H1 (cell line): ENCODE results near the gene RNF31. TPM values are rescaled to one million over a fixed set of nuclear protein-coding genes. Genes with fewer than 3 reads are reported as not detected.
A peak's percentile ranks its signal among the peaks of the same experiment; 100 is the strongest.

Experiments
- CTCF ChIA-PET: fragments of 300-600 bp; sonication (Branson Sonifier 250); formaldehyde crosslinking; loops from one replicate; lab custom pipeline; 2021; ENCODE audit not compliant: partially characterized antibody; lab: Charles Lee
- POLR2A ChIA-PET: fragments of 300-600 bp; sonication (Branson Sonifier 250); formaldehyde crosslinking; loops from one replicate; lab custom pipeline; 2021; ENCODE audit warnings: inconsistent platforms; ENCODE audit not compliant: partially characterized antibody; lab: Charles Lee
- DNase-seq, 2 experiments: peaks; one replicate each; pipeline versions ENCODE4 v3.0.0 to v3.0.0-alpha.2; 2010 to 2022; ENCODE audit warnings: low spot score in 2 of 2, low read depth in 1 of 2, mixed read lengths in 1 of 2
- FAIRE-seq: peaks from 2 replicates; lab custom pipeline; 2011; peaks lifted over from hg19 to GRCh38; lab: Jason Lieb, UNC
- H2AFZ ChIP-seq: 2 replicates; pipeline ENCODE4 v1.8.1; 2012; ENCODE audit warnings: low read length, inconsistent platforms
- H2AK5ac ChIP-seq: 2 replicates; pipeline ENCODE4 v1.6.1; 2013; ENCODE audit warnings: low read depth, low read length
- H2BK120ac ChIP-seq: replicated peaks from 2 replicates; pipeline ENCODE3; 2013; ENCODE audit warnings: low read depth, low read length, inconsistent platforms
- H2BK12ac ChIP-seq: 2 replicates; pipeline ENCODE4 v1.6.1; 2013; ENCODE audit warnings: low read depth, low read length
- H2BK15ac ChIP-seq: 2 replicates; pipeline ENCODE4 v1.6.1; 2013; ENCODE audit warnings: low read length
- H2BK20ac ChIP-seq: 2 replicates; pipeline ENCODE4 v1.6.1; 2013; ENCODE audit warnings: low read length
- H2BK5ac ChIP-seq: 2 replicates; pipeline ENCODE4 v1.6.1; 2013; ENCODE audit warnings: low read depth, low read length
- H3K14ac ChIP-seq: 2 replicates; pipeline ENCODE4 v1.6.1; 2013; ENCODE audit warnings: inconsistent platforms; ENCODE audit not compliant: insufficient read length
- H3K18ac ChIP-seq: 2 replicates; pipeline ENCODE4 v1.6.1; 2013; ENCODE audit warnings: low read length; ENCODE audit errors: extremely low read depth
- H3K23ac ChIP-seq: 2 replicates; pipeline ENCODE4 v1.6.1; 2013; ENCODE audit warnings: inconsistent platforms; ENCODE audit not compliant: insufficient read length
- H3K23me2 ChIP-seq: 2 replicates; pipeline ENCODE4 v1.6.1; 2013; ENCODE audit warnings: low read depth, low read length
- H3K27ac ChIP-seq: 2 replicates; pipeline ENCODE4 v1.6.1; 2011; ENCODE audit warnings: low read depth, low read length, inconsistent platforms
- H3K27me3 ChIP-seq, 4 experiments: replicated peaks in 1 of 4; 1 replicate in 1 of 4; 2 replicates in 3 of 4; pipeline versions ENCODE4 v1.6.1 to v1.8.1; 2011 to 2013; ENCODE audit warnings: low read length in 3 of 4, mild to moderate bottlenecking in 3 of 4, inconsistent platforms in 2 of 4, mixed read lengths in 2 of 4, moderate library complexity in 1 of 4; ENCODE audit not compliant: control insufficient read depth in 3 of 4, insufficient read depth in 3 of 4; ENCODE audit errors: extremely low read depth in 1 of 4
- H3K36me3 ChIP-seq, 4 experiments: 2 replicates each; pipeline versions ENCODE4 v1.6.1 to v1.8.1; 2011 to 2013; ENCODE audit warnings: mild to moderate bottlenecking in 4 of 4, low read length in 3 of 4, moderate library complexity in 2 of 4, control low read depth in 1 of 4, inconsistent platforms in 1 of 4; ENCODE audit not compliant: insufficient read depth in 4 of 4, control insufficient read depth in 2 of 4
- H3K4ac ChIP-seq: replicated peaks from 2 replicates; pipeline ENCODE3; 2013; ENCODE audit warnings: low read length, low read depth, mixed read lengths, inconsistent platforms; ENCODE audit not compliant: insufficient read length
- H3K4me1 ChIP-seq, 4 experiments: replicated peaks in 1 of 4; 1 replicate in 1 of 4; 2 replicates in 3 of 4; pipeline versions ENCODE4 v1.6.1 to v1.8.1; 2011 to 2013; ENCODE audit warnings: low read length in 3 of 4, inconsistent platforms in 2 of 4, mixed read lengths in 1 of 4; ENCODE audit not compliant: insufficient read depth in 4 of 4, control insufficient read depth in 3 of 4
- H3K4me2 ChIP-seq, 2 experiments: 2 replicates each; pipeline versions ENCODE4 v1.6.1 to v1.8.1; 2011 to 2013; ENCODE audit warnings: low read depth in 2 of 2, low read length in 2 of 2, control low read depth in 1 of 2, inconsistent platforms in 1 of 2, mild to moderate bottlenecking in 1 of 2; ENCODE audit not compliant: insufficient read depth in 1 of 2
- H3K4me3 ChIP-seq, 4 experiments: fragments of 200-600, 300-600 bp in 1 of 4; sonication (generic), shearing (Covaris generic), sonication (Bioruptor Twin) in 1 of 4; 2 replicates each; pipeline versions ENCODE4 v1.5.1 to v1.8.1; 2011 to 2016; ENCODE audit warnings: low read length in 4 of 4, low read depth in 3 of 4, control low read depth in 2 of 4, inconsistent platforms in 2 of 4, mild to moderate bottlenecking in 2 of 4, mixed read lengths in 1 of 4, moderate library complexity in 1 of 4; ENCODE audit not compliant: insufficient read depth in 2 of 4; ENCODE audit errors: extremely low read depth in 1 of 4
- H3K56ac ChIP-seq: replicated peaks from 2 replicates; pipeline ENCODE3; 2013; ENCODE audit warnings: low read depth, mild to moderate bottlenecking, mixed read lengths, low read length, inconsistent platforms; ENCODE audit not compliant: insufficient read length
- H3K79me1 ChIP-seq: 2 replicates; pipeline ENCODE4 v1.6.1; 2013; ENCODE audit warnings: low read depth, low read length, control low read depth
- H3K79me2 ChIP-seq, 2 experiments: 2 replicates each; pipeline versions ENCODE4 v1.6.1 to v1.8.1; 2012 to 2013; ENCODE audit warnings: low read length in 2 of 2, mild to moderate bottlenecking in 2 of 2, inconsistent platforms in 1 of 2; ENCODE audit not compliant: insufficient read depth in 2 of 2, control insufficient read depth in 1 of 2
- H3K9ac ChIP-seq, 4 experiments: replicated peaks in 1 of 4; 1 replicate in 1 of 4; 2 replicates in 3 of 4; pipeline versions ENCODE4 v1.6.1 to v1.8.1; 2011 to 2013; ENCODE audit warnings: low read depth in 3 of 4, low read length in 3 of 4, control low read depth in 2 of 4, mild to moderate bottlenecking in 2 of 4, moderate library complexity in 2 of 4, inconsistent platforms in 1 of 4; ENCODE audit errors: extremely low read depth in 1 of 4
- H3K9me3 ChIP-seq, 2 experiments: 2 replicates each; pipeline versions ENCODE4 v1.6.1 to v1.8.1; 2012 to 2013; ENCODE audit warnings: mild to moderate bottlenecking in 2 of 2, moderate library complexity in 2 of 2, control low read depth in 1 of 2, inconsistent platforms in 1 of 2, low read depth in 1 of 2, low read length in 1 of 2, mixed read lengths in 1 of 2; ENCODE audit not compliant: insufficient read depth in 2 of 2
- H4K20me1 ChIP-seq, 2 experiments: replicated peaks in 1 of 2; 2 replicates each; pipeline versions ENCODE3 to v1.8.1; 2011 to 2013; ENCODE audit warnings: inconsistent platforms in 2 of 2, low read length in 2 of 2, mild to moderate bottlenecking in 1 of 2; ENCODE audit not compliant: insufficient read depth in 2 of 2, control insufficient read depth in 1 of 2
- H4K5ac ChIP-seq: 2 replicates; pipeline ENCODE4 v1.6.1; 2013; ENCODE audit warnings: low read length, low read depth, mixed read lengths, inconsistent platforms; ENCODE audit not compliant: insufficient read length
- H4K8ac ChIP-seq: 2 replicates; pipeline ENCODE4 v1.8.0; 2013; ENCODE audit warnings: mild to moderate bottlenecking, moderate library complexity, low read length, inconsistent platforms; ENCODE audit not compliant: insufficient read depth; ENCODE audit errors: extremely low read depth
- H4K91ac ChIP-seq: replicated peaks from 2 replicates; pipeline ENCODE3; 2013; ENCODE audit warnings: low read length, mixed read lengths, inconsistent platforms; ENCODE audit not compliant: insufficient read length
- WGBS, 2 experiments: shearing (Covaris generic) in 1 of 2; methylation state at CpG; one replicate each; pipeline versions ENCODE4 v1.1.6 to v1.1.7; 2013 to 2015; ENCODE audit warnings: low lambda C conversion rate in 2 of 2, mixed read lengths in 2 of 2, inconsistent platforms in 1 of 2, low coverage in 1 of 2, missing lambda C conversion rate in 1 of 2; ENCODE audit not compliant: insufficient replicate concordance in 2 of 2, insufficient coverage in 1 of 2, insufficient read length in 1 of 2; ENCODE audit errors: extremely low coverage in 1 of 2, missing lambda C conversion rate in 1 of 2; 5-methylcytosine and 5-hydroxymethylcytosine counted together
- polyA plus RNA-seq, 7 experiments: library from polyadenylated mRNA; depleted of rRNA in 3 of 7; stranded (reverse) in 5 of 7; unstranded in 2 of 7; fragments of >200 nt in 5 of 7; fragments of 200-250 nt in 2 of 7; gene quantifications; 1 replicate in 5 of 7; 2 replicates in 1 of 7; 4 replicates in 1 of 7; pipeline versions ENCODE4 v1.2.1 to v1.2.3, GENCODE V29; 2011 to 2013; ENCODE audit warnings: missing spikeins in 2 of 7, mixed read lengths in 2 of 7
- total RNA-seq: library from RNA; stranded (reverse); fragmentation: NEBNext Ultra II Directional; extraction: Animal tissue kit (Norgen Biotek cat#: 25700); gene quantifications from 2 replicates; pipeline ENCODE4 v1.2.1, GENCODE V29; 2021

RNF31 gene
- total and polyA plus RNA-seq, 2 of the 8 experiments (the other 6 are each of a cell fraction or from before 2014, with no cell fraction given): 17.5 to 72.0 TPM

GRCh38 chr14:24136684-24137528, 10.4 kb upstream of the RNF31 start:
- Histone ChIP-seq H3K56ac (no peak overlapping the region), H3K9me3 (no peaks in the 10 kb centered on the region), H2BK12ac (no peak overlapping the region; the same call in 1 of the 2 replicates), H3K23ac (no peak overlapping the region), H3K27ac (no peak overlapping the region), H3K79me1 (peaks cover 4% of the 10 kb centered on the region; the same call in 1 of the 2 replicates), H3K4me3 (peak overlapping the region; percentile 79 to 100 (median 84)), H3K14ac (no peak overlapping the region), H2BK5ac (no peak overlapping the region), H2AFZ (no peak overlapping the region), H2BK120ac (no peak overlapping the region), H2BK20ac (no peak overlapping the region), H4K8ac (no peak overlapping the region), H4K5ac (no peak overlapping the region), H2AK5ac (no peak overlapping the region), H3K36me3 (peaks cover 8 to 25% (median 14%) of the 10 kb centered on the region in 4 experiments; a peak in 6 of 8 replicates), H3K4ac (no peak overlapping the region), H4K91ac (no peak overlapping the region), H3K4me1 (peaks cover 0 to 10% (median 7%) of the 10 kb centered on the region in 4 experiments; a peak in 5 of 7 replicates), H3K18ac (no peak overlapping the region), H3K79me2 (peaks cover 0 to 12% of the 10 kb centered on the region in 2 experiments; a peak in 2 of 4 replicates), H4K20me1 (peaks cover 0 to 1% of the 10 kb centered on the region in 2 experiments), H3K4me2 (peak overlapping the region; percentile 81 to 95), H3K27me3 (no peaks in the 10 kb centered on the region), H2BK15ac (no peak overlapping the region), H3K23me2 (peaks cover 8% of the 10 kb centered on the region; the same call in 1 of the 2 replicates), H3K9ac (peak overlapping the region in 1 of 4 experiments; percentile 13; a peak in 3 of 7 replicates)
- 57% methylated on average over 13 of the region's 13 CpGs; no CpG with 5 or more reads in 1 of the 2 experiments for WGBS, 2 experiments
- FAIRE-seq (no peak), DNase-seq (no peak)
- ChIA-PET CTCF (interaction anchor here (0.6 to 3.1 kb wide), 12 partner anchors 9 to 101 kb away, joined by 3 to 18 read pairs (median 4); partner anchors contain the start of genes DCAF11, IRF9, NRL and PSME2), POLR2A (interaction anchor here (1.0 to 10.5 kb wide), 19 partner anchors 10 to 134 kb away, joined by 3 to 118 read pairs (median 7); partner anchors contain the start of genes CHMP4A, DCAF11, IPO4 and IRF9)
